MM.1S (cell line): ENCODE data around the gene IQCM.

ENCODE experiments used
- EZH2 ChIP-seq: fragments of 300-600 bp; sonication (generic); optimal IDR thresholded peaks from 2 replicates; pipeline ENCODE3; 2017; ENCODE audit warnings: low read depth, mild to moderate bottlenecking, antibody characterized with exemption, low read length, mixed read lengths
- EZH2phosphoT487 ChIP-seq: fragments of 300-600 bp; sonication (generic); IDR thresholded peaks from 2 replicates; pipeline ENCODE4 v1.6.1; 2018; ENCODE audit warnings: antibody characterized with exemption, low read length
- TF ChIP-seq, protein P1 (sequence below): fragments of 300-600 bp; sonication (generic); IDR thresholded peaks from 2 replicates; pipeline ENCODE4 v1.5.1; 2016; ENCODE audit warnings: antibody characterized with exemption, low read length, mixed read lengths

DNA sequence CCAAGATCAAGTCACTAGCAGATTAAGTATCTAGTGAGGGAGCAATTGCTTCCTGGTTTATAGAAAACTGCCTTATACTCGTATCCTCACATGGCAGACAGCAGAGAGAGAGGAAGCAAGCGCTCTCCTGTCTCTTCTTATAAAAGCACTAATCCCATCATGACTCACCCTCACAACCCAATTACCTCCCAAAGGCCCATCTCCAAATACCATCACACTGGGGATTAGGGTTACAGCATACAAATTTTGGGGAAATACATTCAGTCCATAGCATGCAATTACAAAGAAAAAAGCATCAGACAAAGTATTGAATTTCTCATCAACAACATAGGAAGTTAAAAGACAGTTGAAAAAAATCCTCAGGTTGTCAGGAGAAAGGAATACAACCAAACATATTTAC is 292.6 kb downstream of the IQCM start:
- TF ChIP-seq, protein P1, sequence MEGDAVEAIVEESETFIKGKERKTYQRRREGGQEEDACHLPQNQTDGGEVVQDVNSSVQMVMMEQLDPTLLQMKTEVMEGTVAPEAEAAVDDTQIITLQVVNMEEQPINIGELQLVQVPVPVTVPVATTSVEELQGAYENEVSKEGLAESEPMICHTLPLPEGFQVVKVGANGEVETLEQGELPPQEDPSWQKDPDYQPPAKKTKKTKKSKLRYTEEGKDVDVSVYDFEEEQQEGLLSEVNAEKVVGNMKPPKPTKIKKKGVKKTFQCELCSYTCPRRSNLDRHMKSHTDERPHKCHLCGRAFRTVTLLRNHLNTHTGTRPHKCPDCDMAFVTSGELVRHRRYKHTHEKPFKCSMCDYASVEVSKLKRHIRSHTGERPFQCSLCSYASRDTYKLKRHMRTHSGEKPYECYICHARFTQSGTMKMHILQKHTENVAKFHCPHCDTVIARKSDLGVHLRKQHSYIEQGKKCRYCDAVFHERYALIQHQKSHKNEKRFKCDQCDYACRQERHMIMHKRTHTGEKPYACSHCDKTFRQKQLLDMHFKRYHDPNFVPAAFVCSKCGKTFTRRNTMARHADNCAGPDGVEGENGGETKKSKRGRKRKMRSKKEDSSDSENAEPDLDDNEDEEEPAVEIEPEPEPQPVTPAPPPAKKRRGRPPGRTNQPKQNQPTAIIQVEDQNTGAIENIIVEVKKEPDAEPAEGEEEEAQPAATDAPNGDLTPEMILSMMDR, result no peak
- TF ChIP-seq EZH2, result no peak
- no peak for TF ChIP-seq EZH2phosphoT487
